Activated CD4-positive, alpha-beta T cell treated with anti-CD3 and anti-CD28 coated beads for 36 hours (primary cell): ENCODE data around the gene GATA3. TPM values are rescaled to one million over a fixed set of nuclear protein-coding genes. Genes with fewer than 3 reads are reported as not detected.

ENCODE experiments used
- ATAC-seq: fragments of 200-7000 bp; cut with Tn5 transposase; one replicate; pipeline ENCODE4 v1.10.0; 2021; ENCODE audit warnings: mild to moderate bottlenecking, moderate library complexity
- CTCF ChIA-PET: fragments of 350-600 bp; sonication (Branson Sonifier 250); formaldehyde crosslinking; loops from one replicate; lab custom pipeline; 2021; ENCODE audit warnings: antibody characterized with exemption; lab: Charles Lee
- POLR2A ChIA-PET: fragments of 350-600 bp; sonication (Branson Sonifier 250); formaldehyde crosslinking; loops from one replicate; lab custom pipeline; 2021; ENCODE audit warnings: antibody characterized with exemption, inconsistent platforms; lab: Charles Lee
- DNase-seq: peaks from one replicate; pipeline ENCODE4 v3.0.0-alpha.2; 2020
- H3K27ac Mint-ChIP-seq: one replicate; pipeline ENCODE4 v1.8.0; 2021; ENCODE audit warnings: mixed read lengths
- H3K27me3 Mint-ChIP-seq: one replicate; pipeline ENCODE4 v1.8.0; 2021; ENCODE audit warnings: mixed read lengths
- H3K36me3 Mint-ChIP-seq: one replicate; pipeline ENCODE4 v1.8.0; 2021; ENCODE audit warnings: low read depth, mixed read lengths
- H3K4me1 Mint-ChIP-seq: one replicate; pipeline ENCODE4 v1.8.0; 2021; ENCODE audit warnings: mixed read lengths
- H3K4me3 Mint-ChIP-seq: one replicate; pipeline ENCODE4 v1.8.0; 2021; ENCODE audit warnings: mild to moderate bottlenecking, moderate library complexity, mixed read lengths
- H3K9me3 Mint-ChIP-seq: one replicate; pipeline ENCODE4 v1.8.0; 2021; ENCODE audit warnings: low read depth, mixed read lengths
- intact Hi-C, 2 experiments: fragments of 100-400 bp; cut with DNase I in 1 of 2; cut with micrococcal nuclease in 1 of 2; formaldehyde crosslinking; loops; one replicate each; pipeline versions ENCODE4 v1.14.2 to v1.15.1; 2022 to 2024; cut with DNase I, micrococcal nuclease
- total RNA-seq, 2 experiments: library from RNA; stranded (reverse); gene quantifications; one replicate each; pipeline ENCODE4 v1.2.3, GENCODE V29; 2021

GATA3 gene
- total RNA-seq, 2 experiments from 2014 or later, result 23.5 to 30.2 TPM

- intact Hi-C loops, result loop anchor here (2.0 to 5.0 kb wide), 3 partner anchors 176 to 1160 kb away; no protein-coding TSS in a partner anchor
- H3K9me3 Mint-ChIP-seq, result no peaks in the 10 kb centered on the region
- CTCF ChIA-PET, result no interaction called here
- no peak for ATAC-seq
- H3K4me3 Mint-ChIP-seq, result peak overlapping the region; percentile 56
- H3K4me1 Mint-ChIP-seq, result peaks cover 74% of the 10 kb centered on the region
- POLR2A ChIA-PET, result no interaction called here
- H3K27me3 Mint-ChIP-seq, result peaks cover 68% of the 10 kb centered on the region
- no peak overlapping the region for H3K27ac Mint-ChIP-seq
- peak; percentile 61 for DNase-seq
- H3K36me3 Mint-ChIP-seq, result no peaks in the 10 kb centered on the region
These were observed 6.0 kb upstream of the GATA3 start for GRCh38 chr10:8048281-8049008.

GRCh38 chr10:8049045-8049864, 5.2 kb upstream of the GATA3 start:
- intact Hi-C loops, result loop anchor here (2.0 to 5.0 kb wide), 3 partner anchors 176 to 1160 kb away; no protein-coding TSS in a partner anchor
- no peak for ATAC-seq
- DNase-seq, result peak; percentile 55
- Mint-ChIP-seq H3K27ac (no peak overlapping the region), H3K4me3 (peak overlapping the region; percentile 56), H3K4me1 (peaks cover 66% of the 10 kb centered on the region), H3K36me3 (no peaks in the 10 kb centered on the region), H3K9me3 (no peaks in the 10 kb centered on the region), H3K27me3 (peaks cover 60% of the 10 kb centered on the region)
- CTCF ChIA-PET, result interaction anchor here (0.5 to 0.8 kb wide), 2 partner anchors 11 to 772 kb away, joined by 3 read pairs; no protein-coding TSS in a partner anchor
- POLR2A ChIA-PET, result no interaction called here

GRCh38 chr10:8049865-8050555, 4.5 kb upstream of the GATA3 start:
- peaks cover 1% of the 10 kb centered on the region for H3K36me3 Mint-ChIP-seq
- DNase-seq (peak; percentile 39), ATAC-seq (no peak)
- H3K4me1 Mint-ChIP-seq, result peaks cover 59% of the 10 kb centered on the region
- CTCF ChIA-PET, result interaction anchor here (0.5 to 0.8 kb wide), 3 partner anchors 8 to 772 kb away, joined by 3 read pairs; no protein-coding TSS in a partner anchor
- POLR2A ChIA-PET, result no interaction called here
- no peak overlapping the region for H3K27ac Mint-ChIP-seq
- peaks cover 53% of the 10 kb centered on the region for H3K27me3 Mint-ChIP-seq
- H3K9me3 Mint-ChIP-seq, result no peaks in the 10 kb centered on the region
- peak overlapping the region; percentile 59 for H3K4me3 Mint-ChIP-seq
- intact Hi-C loops, result loop anchor here (1.0 to 10.0 kb wide), 13 partner anchors 14 to 1848 kb away; partner anchors contain the start of gene PFKFB3 (in 1 of the 2)

- Mint-ChIP-seq H3K27ac (no peak overlapping the region), H3K9me3 (no peaks in the 10 kb centered on the region), H3K4me1 (peaks cover 52% of the 10 kb centered on the region), H3K27me3 (peaks cover 46% of the 10 kb centered on the region), H3K4me3 (peak overlapping the region; percentile 59), H3K36me3 (peaks cover 3% of the 10 kb centered on the region)
- ChIA-PET POLR2A (no interaction called here), CTCF (interaction anchor here (0.5 to 0.8 kb wide), 2 partner anchors 9 to 134 kb away, joined by 3 read pairs; no protein-coding TSS in a partner anchor)
- DNase-seq, result peak; percentile 60
- intact Hi-C loops, result loop anchor here (1.0 to 10.0 kb wide), 10 partner anchors 14 to 1848 kb away; partner anchors contain the start of gene PFKFB3 (in 1 of the 2)
- ATAC-seq, result no peak
These were observed 3.9 kb upstream of the GATA3 start for GRCh38 chr10:8050556-8051108.

- ChIA-PET POLR2A (no interaction called here), CTCF (interaction anchor here (0.6 to 1.3 kb wide), 3 partner anchors 9 to 13 kb away, joined by 3 read pairs; no protein-coding TSS in a partner anchor)
- no peak for ATAC-seq
- peak; percentile 41 for DNase-seq
- H3K27me3 Mint-ChIP-seq, result peaks cover 40% of the 10 kb centered on the region
- H3K4me1 Mint-ChIP-seq, result peaks cover 46% of the 10 kb centered on the region
- intact Hi-C loops, result loop anchor here (5.0 to 10.0 kb wide), 9 partner anchors 191 to 1849 kb away; partner anchors contain the start of gene PFKFB3 (in 1 of the 2)
- H3K4me3 Mint-ChIP-seq, result peak overlapping the region; percentile 59
- H3K27ac Mint-ChIP-seq, result no peak overlapping the region
- H3K9me3 Mint-ChIP-seq, result no peaks in the 10 kb centered on the region
- peaks cover 4% of the 10 kb centered on the region for H3K36me3 Mint-ChIP-seq
These were observed 3.2 kb upstream of the GATA3 start for GRCh38 chr10:8051109-8051821.

- ChIA-PET POLR2A (no interaction called here), CTCF (interaction anchor here (0.6 to 1.3 kb wide), 2 partner anchors 10 to 14 kb away, joined by 3 read pairs; no protein-coding TSS in a partner anchor)
- DNase-seq (peak; percentile 42), ATAC-seq (no peak)
- intact Hi-C loops, result loop anchor here (2.0 to 10.0 kb wide), 12 partner anchors 190 to 1850 kb away; partner anchors contain the start of genes ATP5F1C (in 1 of the 2) and PFKFB3 (in 1 of the 2)
- H3K4me3 Mint-ChIP-seq, result peak overlapping the region; percentile 96
- H3K36me3 Mint-ChIP-seq, result peaks cover 9% of the 10 kb centered on the region
- peaks cover 34% of the 10 kb centered on the region for H3K27me3 Mint-ChIP-seq
- H3K27ac Mint-ChIP-seq, result no peak overlapping the region
- no peaks in the 10 kb centered on the region for H3K9me3 Mint-ChIP-seq
- H3K4me1 Mint-ChIP-seq, result peaks cover 40% of the 10 kb centered on the region
These were observed 2.6 kb upstream of the GATA3 start for GRCh38 chr10:8051851-8052257.

- ChIA-PET CTCF (interaction anchor here (1.0 to 1.3 kb wide), 2 partner anchors 11 to 446 kb away, joined by 3 read pairs; no protein-coding TSS in a partner anchor), POLR2A (no interaction called here)
- peaks cover 15% of the 10 kb centered on the region for H3K36me3 Mint-ChIP-seq
These were observed 2.0 kb upstream of the GATA3 start for GRCh38 chr10:8052341-8052955.

GRCh38 chr10:8052956-8053445, 1.5 kb upstream of the GATA3 start:
- no peak for DNase-seq
- peak overlapping the region; percentile 96 for H3K4me3 Mint-ChIP-seq
- no peak for ATAC-seq
- H3K36me3 Mint-ChIP-seq, result peaks cover 21% of the 10 kb centered on the region
- POLR2A ChIA-PET, result no interaction called here
- H3K27me3 Mint-ChIP-seq, result peaks cover 23% of the 10 kb centered on the region
- CTCF ChIA-PET, result interaction anchor here (1.0 kb wide), 1 partner anchor 446 kb away, joined by 3 read pairs; no protein-coding TSS in a partner anchor
- intact Hi-C loops, result loop anchor here (1.0 to 10.0 kb wide), 16 partner anchors 12 to 1851 kb away; partner anchors contain the start of genes ATP5F1C (in 1 of the 2) and PFKFB3 (in 1 of the 2)
- H3K27ac Mint-ChIP-seq, result no peak overlapping the region
- peaks cover 38% of the 10 kb centered on the region for H3K4me1 Mint-ChIP-seq
- no peaks in the 10 kb centered on the region for H3K9me3 Mint-ChIP-seq

More at GRCh38 chr10:8052341-8052955, 2.0 kb upstream of the GATA3 start:
- intact Hi-C loops, result loop anchor here (2.0 to 10.0 kb wide), 12 partner anchors 190 to 1850 kb away; partner anchors contain the start of genes ATP5F1C (in 1 of the 2) and PFKFB3 (in 1 of the 2)
- H3K4me1 Mint-ChIP-seq, result peaks cover 39% of the 10 kb centered on the region
- ATAC-seq (no peak), DNase-seq (peak; percentile 67)
- H3K4me3 Mint-ChIP-seq, result peak overlapping the region; percentile 96
- H3K27ac Mint-ChIP-seq, result peak overlapping the region; percentile 53
- H3K9me3 Mint-ChIP-seq, result no peaks in the 10 kb centered on the region
- H3K27me3 Mint-ChIP-seq, result peaks cover 28% of the 10 kb centered on the region
